HG02885 (cell line): ENCODE results near the gene TAX1BP1.

Experiments
- ATAC-seq: cut with Tn5 transposase; IDR thresholded peaks from one replicate; pipeline ENCODE4 v1.9.1; 2021; ENCODE audit warnings: mild to moderate bottlenecking; ENCODE audit not compliant: unreplicated experiment, poor library complexity

The TAX1BP1 gene

GRCh38 chr7:27775782-27776181 is 35.8 kb downstream of the TAX1BP1 start:
- no peak for ATAC-seq

- ATAC-seq, result no peak
Observed at GRCh38 chr7:27777662-27778061, 37.7 kb downstream of the TAX1BP1 start.

- ATAC-seq, result no peak
Observed at GRCh38 chr7:27779873-27780272, 39.9 kb downstream of the TAX1BP1 start.

GRCh38 chr7:27781188-27781587 is 41.2 kb downstream of the TAX1BP1 start:
- ATAC-seq, result no peak

DNA sequence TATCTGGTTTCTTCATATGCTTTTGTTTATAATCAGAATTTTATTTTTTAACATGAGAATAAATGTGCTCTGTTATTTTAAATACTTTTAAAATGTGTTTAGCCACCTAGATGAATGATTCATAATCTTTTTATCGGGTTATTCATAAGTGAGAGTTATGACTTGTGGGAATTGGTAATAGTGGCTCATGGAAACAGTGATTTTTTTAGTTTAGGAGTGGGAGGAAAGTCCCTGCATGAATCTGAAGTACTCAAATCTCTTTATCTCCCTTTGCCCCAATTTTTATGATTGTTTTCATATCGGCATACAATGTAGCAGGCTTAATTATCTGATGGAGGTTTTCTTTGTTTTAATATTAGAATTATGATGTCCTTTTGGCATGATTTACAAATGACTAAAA is 42.9 kb downstream of the TAX1BP1 start:
- ATAC-seq, result no peak

- no peak for ATAC-seq
Observed at GRCh38 chr7:27784399-27785053, 44.6 kb downstream of the TAX1BP1 start.

- ATAC-seq, result no peak
Observed at GRCh38 chr7:27788437-27788836, 48.5 kb downstream of the TAX1BP1 start.

DNA sequence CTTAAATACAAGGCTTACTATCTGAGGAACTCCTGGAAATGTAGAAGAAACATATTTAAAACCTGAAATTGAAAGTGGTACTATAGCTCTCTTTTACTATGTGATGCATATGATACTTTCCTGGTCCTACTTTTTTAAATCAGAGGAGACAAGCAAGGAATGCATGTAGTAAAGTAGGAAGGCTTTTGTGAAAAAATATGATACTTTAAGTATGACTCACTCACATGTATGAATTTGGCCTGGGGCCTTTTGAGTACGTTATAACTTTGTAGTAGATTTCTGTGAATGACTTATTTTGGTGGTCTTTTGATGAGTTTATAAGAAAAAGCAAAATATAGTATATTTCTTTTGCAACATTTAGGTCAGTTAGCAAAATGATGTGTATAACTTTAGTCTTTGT is 53.8 kb downstream of the TAX1BP1 start:
- ATAC-seq, result no peak

DNA sequence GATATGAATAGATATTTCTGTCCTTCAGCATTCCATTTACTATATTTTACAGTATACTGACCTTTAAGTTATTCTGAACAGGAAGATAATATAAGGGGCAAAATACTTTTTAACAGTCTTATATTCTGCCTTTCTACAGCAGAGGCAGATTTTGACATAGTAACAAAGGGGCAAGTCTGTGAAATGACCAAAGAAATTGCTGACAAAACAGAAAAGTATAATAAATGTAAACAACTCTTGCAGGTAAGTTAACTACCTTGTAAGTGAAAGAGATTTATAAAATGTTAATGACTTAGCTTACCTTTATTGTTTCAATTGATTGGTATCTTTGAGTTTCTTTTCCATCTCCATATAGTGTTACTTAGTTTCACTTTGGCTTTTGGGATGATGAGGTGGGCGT is 56.0 kb downstream of the TAX1BP1 start:
- ATAC-seq, result no peak

GRCh38 chr7:27799212-27799611 is 59.2 kb downstream of the TAX1BP1 start:
- ATAC-seq, result no peak

DNA sequence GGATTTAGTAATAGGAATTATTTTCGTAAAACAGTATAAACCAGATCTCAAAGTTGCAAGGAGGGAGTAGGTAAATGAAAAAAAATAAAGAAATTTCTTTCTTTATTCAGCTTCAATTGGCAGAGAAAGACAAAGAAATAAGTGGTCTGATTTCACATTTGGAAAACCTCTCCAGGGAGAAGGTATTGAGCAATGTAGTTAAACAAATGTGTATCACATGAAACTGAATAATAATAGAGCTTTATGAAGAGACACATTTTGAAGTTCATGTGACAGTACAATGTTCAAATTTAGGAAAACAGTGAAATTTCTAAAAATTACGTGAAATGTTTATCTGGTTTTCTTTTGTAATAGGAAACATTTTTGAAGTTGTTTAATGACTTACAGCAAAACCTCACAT is 63.0 kb downstream of the TAX1BP1 start:
- ATAC-seq, result no peak

DNA sequence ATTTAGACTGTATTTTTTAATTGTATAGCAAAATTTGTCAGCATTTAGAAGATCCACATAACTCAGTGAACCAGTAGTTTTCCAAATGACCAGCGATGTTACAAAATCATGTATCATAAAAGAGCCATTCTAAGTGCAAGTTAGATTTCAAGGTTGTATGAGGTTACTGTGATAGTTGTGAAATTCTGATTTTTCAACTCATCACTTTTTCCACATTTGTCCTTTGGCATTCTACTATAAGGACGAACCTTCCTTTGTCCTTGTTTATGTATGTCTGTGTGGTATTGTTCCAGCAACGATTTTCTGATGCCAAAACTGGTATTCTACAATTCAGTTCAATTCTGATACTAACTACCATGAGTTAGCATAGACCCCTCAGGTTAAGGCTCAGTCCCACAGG is 64.2 kb downstream of the TAX1BP1 start:
- no peak for ATAC-seq

GRCh38 chr7:27808626-27809025 is 68.7 kb downstream of the TAX1BP1 start:
- ATAC-seq, result no peak

- ATAC-seq, result no peak
Observed at GRCh38 chr7:27810186-27810585, 70.2 kb downstream of the TAX1BP1 start.

- no peak for ATAC-seq
Observed at GRCh38 chr7:27812706-27813105, 72.7 kb downstream of the TAX1BP1 start.

DNA sequence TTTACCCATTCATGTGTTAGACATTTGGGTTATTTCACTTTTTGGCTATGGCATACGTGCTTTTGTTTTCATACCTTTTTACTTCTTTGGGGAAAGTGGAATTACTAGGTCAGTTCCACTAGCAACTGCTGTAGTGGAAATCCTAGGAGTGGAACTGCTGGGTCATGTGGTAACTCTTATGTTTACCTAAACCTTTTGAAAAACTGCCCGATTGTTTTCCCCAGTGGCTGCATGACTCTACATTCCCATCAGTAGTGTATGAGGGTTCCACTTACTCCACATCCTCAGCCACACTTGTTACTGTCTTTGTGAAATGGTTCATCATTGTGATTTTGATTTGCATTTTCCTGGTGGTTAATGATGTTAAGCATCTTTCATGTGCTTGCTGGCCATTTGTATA is 82.3 kb downstream of the TAX1BP1 start:
- ATAC-seq, result no peak

- no peak for ATAC-seq
Observed at GRCh38 chr7:27825891-27826290, 85.9 kb downstream of the TAX1BP1 start.

DNA sequence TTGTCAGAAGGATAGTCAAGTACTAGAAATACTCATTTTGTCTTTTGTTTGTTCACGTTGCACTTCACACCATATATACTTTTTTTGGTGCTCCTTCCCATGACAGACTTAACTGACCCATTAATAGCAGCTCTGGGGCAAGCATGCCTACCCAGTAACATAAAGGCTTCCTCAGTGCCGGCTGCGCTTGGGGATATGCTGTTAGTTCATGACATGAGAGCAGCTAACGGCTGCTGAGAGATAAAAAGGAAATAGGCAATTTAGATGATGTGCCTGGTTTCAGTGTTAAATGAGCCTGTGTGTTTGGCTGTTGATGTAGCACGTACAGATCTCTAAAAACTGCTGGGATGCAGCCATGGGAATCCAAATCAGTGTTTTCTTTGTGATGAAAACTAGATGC is 86.4 kb downstream of the TAX1BP1 start:
- ATAC-seq, result no peak

DNA sequence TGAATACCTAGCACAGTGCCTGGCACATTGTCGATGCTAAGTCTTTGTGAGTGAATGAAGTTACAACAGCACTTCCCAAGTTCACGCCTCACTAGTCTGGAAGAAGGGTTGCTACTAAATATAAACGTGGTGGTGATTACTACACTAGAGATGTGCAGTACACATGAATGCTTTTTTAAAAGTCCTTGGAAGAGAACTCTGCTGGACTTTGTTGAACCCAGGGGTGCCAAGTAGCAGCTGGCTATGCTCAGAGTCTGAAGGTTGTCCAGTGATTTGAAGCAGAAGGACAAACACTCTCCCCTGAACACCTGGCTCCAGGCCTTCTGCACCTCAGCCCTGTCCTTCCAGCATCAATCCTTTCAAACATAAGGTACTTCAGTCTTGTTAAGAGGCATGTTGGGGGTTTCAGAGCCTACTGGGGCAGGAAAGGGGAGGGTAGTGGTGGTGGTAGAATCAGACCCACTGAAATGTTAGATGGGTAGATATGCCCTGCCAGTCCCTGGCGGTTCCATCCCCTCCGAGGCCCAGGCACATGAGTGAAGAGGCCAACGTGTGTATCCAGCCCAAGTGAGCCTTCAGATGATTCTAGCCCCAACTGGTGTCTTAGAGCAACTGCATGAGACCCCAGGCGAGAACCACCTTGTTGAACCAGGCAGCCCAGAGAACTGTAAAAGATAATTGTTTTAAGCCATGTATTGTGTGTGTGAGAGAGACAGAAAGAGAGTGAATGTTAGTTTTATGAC is 94.4 kb downstream of the TAX1BP1 start:
- no peak for ATAC-seq

DNA sequence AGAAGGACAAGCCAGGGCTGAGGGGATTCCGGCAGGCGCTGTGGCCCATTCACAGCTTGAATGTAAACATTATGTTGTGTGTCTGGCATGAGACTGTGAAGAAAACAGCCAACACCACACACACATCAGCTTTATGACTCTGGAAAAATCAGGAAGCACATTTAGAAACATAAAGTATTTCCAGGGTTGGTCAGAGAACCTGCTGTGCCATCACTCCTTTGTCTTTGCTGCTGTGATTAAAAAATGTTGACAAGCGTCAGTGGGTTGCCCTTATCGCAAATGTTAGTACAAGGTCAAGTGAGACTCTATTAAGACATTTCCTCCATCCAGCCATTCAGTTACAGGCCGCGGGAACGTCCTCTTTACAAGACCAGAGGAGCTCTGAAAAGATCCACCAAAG is 95.4 kb downstream of the TAX1BP1 start:
- ATAC-seq, result no peak

DNA sequence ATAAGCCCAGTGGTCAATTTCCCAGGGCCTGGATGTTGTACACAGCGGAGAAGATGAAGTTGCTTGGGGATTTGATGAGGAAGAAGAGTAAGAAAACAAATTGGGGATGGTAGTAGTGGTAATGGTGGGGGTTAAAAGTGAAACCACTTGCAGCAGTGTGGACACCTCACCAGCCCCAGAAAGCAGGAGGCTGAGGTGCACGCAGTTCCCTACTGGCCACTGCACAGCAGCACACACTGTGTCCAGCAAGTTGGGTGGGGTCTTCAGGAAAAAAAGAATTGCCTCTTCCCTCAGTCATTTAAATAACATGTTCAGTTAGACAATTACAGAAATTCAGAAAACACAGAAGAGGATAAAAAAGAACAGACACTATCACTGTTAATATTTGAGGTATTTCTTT is 96.6 kb downstream of the TAX1BP1 start:
- ATAC-seq, result no peak

DNA sequence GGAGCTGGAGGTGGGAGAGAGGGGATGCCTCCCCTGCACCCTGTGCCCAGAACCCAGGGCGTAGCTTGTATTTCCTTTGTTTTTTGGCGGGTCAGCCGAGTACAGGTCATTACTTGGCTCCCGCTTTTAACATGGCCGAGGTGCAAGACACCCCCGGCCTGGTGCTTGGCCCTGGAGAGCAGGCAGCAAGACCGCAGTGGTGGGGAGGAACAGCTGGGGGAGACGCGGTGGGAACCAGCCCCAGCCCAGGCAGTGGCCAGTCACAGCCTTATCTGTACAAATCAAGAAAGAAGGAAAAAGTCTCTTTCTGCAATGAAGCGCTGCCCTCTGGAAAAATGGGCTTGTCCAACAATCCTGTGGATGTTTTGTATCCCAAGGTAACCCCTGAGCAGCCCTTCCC is 99.1 kb downstream of the TAX1BP1 start:
- no peak for ATAC-seq
